ENCODE data around the gene PRRT2.

- TF ChIP-seq POLR2AphosphoS5 (IDR thresholded peaks at IDR 0.05), result no peak
- no peak for TF ChIP-seq CTCF (IDR thresholded peaks at IDR 0.05)
- TF ChIP-seq POLR2A (IDR thresholded peaks at IDR 0.05), result no peak
- no peak for TF ChIP-seq EP300 (IDR thresholded peaks at IDR 0.05)
Measured at GRCh38 chr16:29854520-29855100, 42.6 kb downstream of the PRRT2 start.

All from gastroesophageal sphincter (tissue), 3 donors.